OCI-LY7 (cell line): ENCODE data around the gene DLEC1.

Experiments
- CTCF ChIP-seq: fragments of 200-600 bp; sonication (generic); conservative IDR thresholded peaks from 2 replicates; pipeline ENCODE4 v1.5.1; 2014; ENCODE audit warnings: mild to moderate bottlenecking, antibody characterized with exemption, low read length, moderate library complexity, mixed read lengths
- EZH2phosphoT487 ChIP-seq: fragments of 200-600 bp; sonication (generic); IDR thresholded peaks from 2 replicates; pipeline ENCODE4 v1.6.1; 2018; ENCODE audit warnings: low read depth, borderline replicate concordance, mild to moderate bottlenecking, mixed run types, antibody characterized with exemption, low read length, moderate library complexity, mixed read lengths

GRCh38 chr3:38006445-38006995 lies 32.5 kb upstream of the DLEC1 start:
- TF ChIP-seq EZH2phosphoT487 (no peak), CTCF (no peak)
